Thyroid gland (tissue), 4 donors: ENCODE data around the gene SLC25A21.

Source experiments
- POLR2A ChIP-seq, 2 donors: fragments of 450-650 bp; IDR thresholded peaks; one replicate each; pipeline ENCODE4 v1.6.1; 2017; ENCODE audit warnings: antibody characterized with exemption in 2 of 2, mild to moderate bottlenecking in 2 of 2, moderate library complexity in 1 of 2
- TF ChIP-seq, protein P1 (sequence below), 6 experiments: fragments of 200-600 bp in 3 of 6; fragments of 450-650 bp in 3 of 6; sonication (generic) in 3 of 6; IDR thresholded peaks; one replicate each; pipeline ENCODE4 v1.5.1; 2016 to 2019; ENCODE audit warnings: antibody characterized with exemption in 6 of 6, mild to moderate bottlenecking in 2 of 6, inconsistent platforms in 1 of 6, moderate library complexity in 1 of 6

DNA sequence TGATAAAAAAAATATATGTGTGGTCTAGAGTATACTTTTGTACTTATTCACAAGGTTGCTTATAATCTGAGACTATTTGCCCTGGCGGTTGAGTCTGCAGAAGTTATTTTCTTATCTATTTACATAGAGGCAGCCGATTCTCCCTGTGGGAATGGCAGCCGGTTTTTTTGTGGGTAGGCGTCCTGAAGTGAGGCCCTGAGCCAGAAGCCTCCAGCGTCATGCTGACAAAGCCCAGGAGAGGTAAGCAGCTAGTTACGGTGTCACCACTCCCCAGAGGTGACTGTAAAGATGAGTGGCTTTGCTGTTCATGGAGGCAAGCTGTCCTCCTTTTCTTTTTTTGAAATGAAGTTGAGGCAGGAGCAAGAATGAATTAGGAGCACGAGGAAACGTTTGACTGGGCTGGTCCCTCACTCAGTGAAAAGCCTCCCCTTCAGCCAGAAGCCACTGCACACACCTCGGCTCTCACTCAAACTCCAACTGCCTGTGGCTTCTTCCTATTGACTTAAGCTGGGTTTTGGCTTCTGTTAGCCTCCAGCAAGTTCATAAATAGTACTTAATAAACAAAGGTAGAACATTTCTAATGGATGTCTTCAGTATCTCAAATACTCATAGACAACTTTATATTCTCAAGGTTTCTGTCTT is 489.2 kb downstream of the SLC25A21 start:
- TF ChIP-seq, protein P1, sequence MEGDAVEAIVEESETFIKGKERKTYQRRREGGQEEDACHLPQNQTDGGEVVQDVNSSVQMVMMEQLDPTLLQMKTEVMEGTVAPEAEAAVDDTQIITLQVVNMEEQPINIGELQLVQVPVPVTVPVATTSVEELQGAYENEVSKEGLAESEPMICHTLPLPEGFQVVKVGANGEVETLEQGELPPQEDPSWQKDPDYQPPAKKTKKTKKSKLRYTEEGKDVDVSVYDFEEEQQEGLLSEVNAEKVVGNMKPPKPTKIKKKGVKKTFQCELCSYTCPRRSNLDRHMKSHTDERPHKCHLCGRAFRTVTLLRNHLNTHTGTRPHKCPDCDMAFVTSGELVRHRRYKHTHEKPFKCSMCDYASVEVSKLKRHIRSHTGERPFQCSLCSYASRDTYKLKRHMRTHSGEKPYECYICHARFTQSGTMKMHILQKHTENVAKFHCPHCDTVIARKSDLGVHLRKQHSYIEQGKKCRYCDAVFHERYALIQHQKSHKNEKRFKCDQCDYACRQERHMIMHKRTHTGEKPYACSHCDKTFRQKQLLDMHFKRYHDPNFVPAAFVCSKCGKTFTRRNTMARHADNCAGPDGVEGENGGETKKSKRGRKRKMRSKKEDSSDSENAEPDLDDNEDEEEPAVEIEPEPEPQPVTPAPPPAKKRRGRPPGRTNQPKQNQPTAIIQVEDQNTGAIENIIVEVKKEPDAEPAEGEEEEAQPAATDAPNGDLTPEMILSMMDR (IDR thresholded peaks at IDR 0.05), result no peak
- TF ChIP-seq POLR2A (IDR thresholded peaks at IDR 0.05), result no peak
